Esophagus muscularis mucosa (tissue), 4 donors: ENCODE results near the gene KCNJ15. TPM values are rescaled to one million over a fixed set of nuclear protein-coding genes. Genes with fewer than 3 reads are reported as not detected.
"Not testable (repeated sequence)": the region's sequence is repeated elsewhere in the genome, so short reads cannot be mapped to it uniquely, and the experiment has no call there.

Experiments used
- DNase-seq: peaks from one replicate; pipeline ENCODE4 v3.0.0-alpha.2; 2017; ENCODE audit errors: extremely low spot score
- H3K27ac ChIP-seq, 4 donors: fragments of 200-600 bp; sonication (generic); replicated peaks in 1 of 4; 1 replicate in 3 of 4; 2 replicates in 1 of 4; pipeline ENCODE4 v1.5.1; 2016 to 2019; ENCODE audit warnings: mild to moderate bottlenecking in 1 of 4
- H3K27me3 ChIP-seq, 4 donors: fragments of 200-600 bp; sonication (generic); one replicate each; pipeline versions ENCODE4 v1.5.1 to v1.6.0; 2016 to 2019
- H3K36me3 ChIP-seq, 4 donors: fragments of 200-600 bp; sonication (generic); one replicate each; pipeline ENCODE4 v1.5.1; 2016 to 2019
- H3K4me1 ChIP-seq, 4 donors: fragments of 200-600 bp; sonication (generic); one replicate each; pipeline ENCODE4 v1.5.1; 2016 to 2019
- H3K4me3 ChIP-seq, 4 donors: fragments of 200-600 bp; sonication (generic); 1 replicate in 2 of 4; 2 replicates in 2 of 4; pipeline ENCODE4 v1.5.1; 2016 to 2019; ENCODE audit warnings: mild to moderate bottlenecking in 4 of 4, moderate library complexity in 1 of 4
- H3K9me3 ChIP-seq, 4 donors: fragments of 200-600 bp; sonication (generic); 1 replicate in 3 of 4; 2 replicates in 1 of 4; pipeline ENCODE4 v1.5.1; 2016 to 2019
- CTCF ChIP-seq, 3 experiments: fragments of 200-600 bp in 2 of 3; fragments of 450-650 bp in 1 of 3; sonication (generic) in 2 of 3; IDR thresholded peaks; one replicate each; pipeline ENCODE4 v1.5.1; 2017 to 2019; ENCODE audit warnings: antibody characterized with exemption in 3 of 3, mild to moderate bottlenecking in 2 of 3, moderate library complexity in 1 of 3
- EP300 ChIP-seq: sonication (generic); formaldehyde crosslinking; IDR thresholded peaks from one replicate; pipeline ENCODE4 v1.6.1; 2017; ENCODE audit warnings: antibody characterized with exemption
- POLR2A ChIP-seq: fragments of 450-650 bp; IDR thresholded peaks from one replicate; pipeline ENCODE4 v1.6.1; 2017; ENCODE audit warnings: antibody characterized with exemption, moderate library complexity, mild to moderate bottlenecking, low read depth
- POLR2AphosphoS5 ChIP-seq, 2 donors: sonication (generic); formaldehyde crosslinking; IDR thresholded peaks; one replicate each; pipeline ENCODE4 v1.6.1; 2017; ENCODE audit warnings: antibody characterized with exemption in 2 of 2
- WGBS: methylation state at CpG from one replicate; pipeline ENCODE4 v1.1.5; 2018; 5-methylcytosine and 5-hydroxymethylcytosine counted together
- intact Hi-C: fragments of 100-400 bp; cut with DNase I; formaldehyde crosslinking; loops from one replicate; pipeline ENCODE4 v1.15.1; 2023
- total RNA-seq, 4 donors: library from RNA; depleted of rRNA; stranded (reverse); fragments of >200 nt; gene quantifications; one replicate each; pipeline versions ENCODE4 v1.1.0 to v1.2.1, GENCODE V29; 2016

The KCNJ15 gene
- total RNA-seq, 4 donors from 2014 or later: 1.2 to 1.6 TPM; not detected in 2

GRCh38 chr21:38243732-38244406 is 12.9 kb upstream of the KCNJ15 start:
- no peaks in the 10 kb centered on the region for H3K4me1 ChIP-seq
- TF ChIP-seq POLR2A (no peak), POLR2AphosphoS5 (IDR thresholded peaks at IDR 0.05) (no peak), CTCF (IDR thresholded peaks at IDR 0.05) (no peak), EP300 (no peak)
- H3K27ac ChIP-seq: no peak overlapping the region
- no peak for DNase-seq
- no peak overlapping the region for H3K4me3 ChIP-seq
- H3K36me3 ChIP-seq: no peaks in the 10 kb centered on the region
- no peaks in the 10 kb centered on the region for H3K27me3 ChIP-seq
- WGBS: 93% methylated on average over 7 of the region's 7 CpGs
- intact Hi-C loops: no loop called here
- H3K9me3 ChIP-seq: no peaks in the 10 kb centered on the region

- Histone ChIP-seq H3K27me3 (no peaks in the 10 kb centered on the region), H3K9me3 (no peaks in the 10 kb centered on the region), H3K27ac (no peak overlapping the region), H3K36me3 (no peaks in the 10 kb centered on the region), H3K4me3 (no peak overlapping the region), H3K4me1 (no peaks in the 10 kb centered on the region)
- 93% methylated on average over 2 of the region's 2 CpGs for WGBS
- intact Hi-C loops: no loop called here
- DNase-seq: no peak
- TF ChIP-seq EP300: no peak
- TF ChIP-seq POLR2A: no peak
- no peak for TF ChIP-seq POLR2AphosphoS5 (IDR thresholded peaks at IDR 0.05)
- no peak for TF ChIP-seq CTCF (IDR thresholded peaks at IDR 0.05)
These were observed 12.4 kb upstream of the KCNJ15 start for GRCh38 chr21:38244407-38244787.

- WGBS: 67% methylated on average over 9 of the region's 9 CpGs
- Histone ChIP-seq H3K4me1 (no peaks in the 10 kb centered on the region), H3K27ac (no peak overlapping the region), H3K27me3 (no peaks in the 10 kb centered on the region), H3K4me3 (no peak overlapping the region), H3K9me3 (no peaks in the 10 kb centered on the region), H3K36me3 (no peaks in the 10 kb centered on the region)
- no peak for DNase-seq
- intact Hi-C loops: no loop called here
- TF ChIP-seq POLR2AphosphoS5 (IDR thresholded peaks at IDR 0.05) (no peak), POLR2A (no peak), EP300 (no peak), CTCF (IDR thresholded peaks at IDR 0.05) (no peak)
These were observed 11.6 kb upstream of the KCNJ15 start for GRCh38 chr21:38244885-38245869.

- DNase-seq: no peak
- H3K27ac ChIP-seq: no peak overlapping the region
- H3K36me3 ChIP-seq: no peaks in the 10 kb centered on the region
- intact Hi-C loops: no loop called here
- no peak for TF ChIP-seq POLR2AphosphoS5 (IDR thresholded peaks at IDR 0.05)
- TF ChIP-seq EP300: no peak
- no peak for TF ChIP-seq CTCF (IDR thresholded peaks at IDR 0.05)
- TF ChIP-seq POLR2A: no peak
- no peaks in the 10 kb centered on the region for H3K27me3 ChIP-seq
- no peaks in the 10 kb centered on the region for H3K9me3 ChIP-seq
- no peaks in the 10 kb centered on the region for H3K4me1 ChIP-seq
- H3K4me3 ChIP-seq: no peak overlapping the region
These were observed 10.3 kb upstream of the KCNJ15 start for GRCh38 chr21:38246511-38246910.

GRCh38 chr21:38247054-38247453 is 9.7 kb upstream of the KCNJ15 start:
- intact Hi-C loops, H3K9me3 ChIP-seq, H3K4me1 ChIP-seq, DNase-seq, H3K4me3 ChIP-seq, H3K27me3 ChIP-seq, H3K27ac ChIP-seq, H3K36me3 ChIP-seq: not testable (repeated sequence)
- 81% methylated on average over 2 of the region's 2 CpGs for WGBS
